GM12891 (cell line): ENCODE data around the gene CDKL5.

ENCODE experiments used
- DNase-seq: peaks from one replicate; pipeline ENCODE4 v3.0.0; 2011; ENCODE audit warnings: low spot score; ENCODE audit not compliant: insufficient read length
- FAIRE-seq: peaks from 2 replicates; lab custom pipeline; 2011; peaks lifted over from hg19 to GRCh38; lab: Jason Lieb, UNC
- PAX5 ChIP-seq: IDR thresholded peaks from 2 replicates; pipeline ENCODE4 v1.6.1; 2011; ENCODE audit warnings: low read length, moderate library complexity, mild to moderate bottlenecking; ENCODE audit not compliant: insufficient read depth, severe bottlenecking
- POLR2A ChIP-seq: IDR thresholded peaks from 2 replicates; pipeline ENCODE4 v1.6.1; 2011; ENCODE audit warnings: low read depth, low read length, control low read depth
- POLR2AphosphoS5 ChIP-seq: IDR thresholded peaks from 2 replicates; pipeline ENCODE4 v1.6.1; 2011; ENCODE audit warnings: low read depth, low read length, control low read depth
- POU2F2 ChIP-seq: IDR thresholded peaks from 2 replicates; pipeline ENCODE4 v1.6.1; 2011; ENCODE audit warnings: low read depth, mild to moderate bottlenecking, control low read depth, low read length, moderate library complexity
- SPI1 ChIP-seq: IDR thresholded peaks from 2 replicates; pipeline ENCODE4 v1.6.1; 2011; ENCODE audit warnings: low read depth, low read length, control low read depth
- TAF1 ChIP-seq: IDR thresholded peaks from 2 replicates; pipeline ENCODE4 v1.6.1; 2011; ENCODE audit warnings: low read depth, low read length, control low read depth

Gene CDKL5

DNA sequence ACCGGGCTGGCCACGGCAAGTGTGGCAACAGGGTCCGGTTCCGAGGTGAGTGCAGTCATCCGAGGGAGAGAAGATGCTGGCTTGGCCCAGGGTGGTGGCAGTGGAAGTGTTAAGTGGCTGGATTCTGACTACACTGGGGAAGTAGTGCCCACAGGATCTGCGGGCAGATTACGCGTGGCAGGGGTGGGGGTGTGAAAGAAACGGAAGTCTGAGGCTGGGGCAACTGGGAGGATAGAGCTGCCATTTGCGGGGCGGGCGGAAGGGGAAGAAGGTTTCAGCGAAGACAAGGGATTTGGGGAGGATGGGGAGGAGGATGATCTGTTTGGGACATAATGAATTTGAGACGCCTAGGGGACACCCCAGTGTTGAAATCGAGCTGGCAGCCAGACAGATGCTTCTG, 241.2 kb downstream of the CDKL5 start:
- TF ChIP-seq TAF1 (no peak), POLR2AphosphoS5 (no peak), PAX5 (no peak), POLR2A (no peak), POU2F2 (no peak), SPI1 (no peak)
- FAIRE-seq (no peak), DNase-seq (no peak)

DNA sequence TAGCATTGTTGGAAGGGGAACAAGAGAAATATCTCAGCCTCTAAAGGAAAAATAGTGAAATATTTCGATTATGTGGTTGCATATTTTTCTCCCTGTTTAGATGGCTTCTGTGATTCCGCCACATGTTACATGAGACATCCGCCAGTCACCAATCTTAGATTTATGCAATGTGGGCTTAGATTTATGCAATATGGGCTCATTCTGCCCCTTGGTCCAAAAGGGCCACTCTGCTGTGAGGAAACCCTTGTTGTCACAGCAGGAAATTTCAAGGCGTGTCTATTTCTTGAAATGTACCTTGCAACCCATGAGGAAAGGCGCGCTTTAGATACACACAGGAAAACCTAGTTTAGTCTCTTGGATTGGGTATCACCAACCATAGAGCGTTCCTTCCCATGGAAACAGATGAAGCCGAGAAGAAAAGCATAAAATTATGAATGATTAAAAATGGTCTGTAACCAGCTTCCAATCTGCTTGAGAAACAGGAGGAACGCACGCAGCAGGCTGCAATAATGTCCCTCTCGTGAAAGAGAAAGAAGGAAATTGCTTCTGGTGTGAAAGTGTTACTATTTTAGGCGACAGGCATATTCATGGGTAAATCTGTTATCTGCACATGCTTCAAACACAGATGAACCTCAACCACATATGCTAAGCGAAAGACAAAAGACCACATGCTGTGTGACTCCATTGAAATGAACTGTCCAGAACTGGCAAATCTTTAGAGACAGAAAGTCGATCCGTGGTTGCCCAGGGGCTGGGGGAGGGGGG, 242.8 kb downstream of the CDKL5 start:
- DNase-seq (no peak), FAIRE-seq (peak; percentile 95)
- TF ChIP-seq SPI1, result no peak
- TF ChIP-seq POLR2A, result no peak
- TF ChIP-seq TAF1, result no peak
- TF ChIP-seq PAX5, result no peak
- TF ChIP-seq POU2F2, result no peak
- no peak for TF ChIP-seq POLR2AphosphoS5

DNA sequence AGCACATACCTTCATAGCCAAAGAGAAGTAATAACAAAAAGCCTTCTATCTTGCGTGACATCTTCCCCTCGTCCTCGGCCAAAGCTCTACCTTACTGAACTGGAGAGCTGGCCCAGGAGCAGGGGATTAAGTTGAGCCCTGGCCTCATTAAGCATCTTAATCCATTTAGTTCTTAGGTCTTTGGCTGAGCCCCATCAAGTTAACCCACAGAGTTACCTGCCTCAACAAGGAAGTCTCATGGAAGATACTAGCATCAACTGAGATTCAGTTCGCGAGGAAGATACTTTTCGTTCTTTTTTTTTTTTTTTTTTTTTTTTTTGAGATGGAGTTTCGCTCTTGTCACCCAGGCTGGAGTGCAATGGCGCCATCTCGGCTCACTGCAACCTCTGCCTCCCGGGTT, 246.6 kb downstream of the CDKL5 start, which contains the start of gene RS1:
TSS of gene RS1 (minus strand) at position 101 of the 400 bp plus-strand sequence. CDS start at position 61, 40 bp downstream.
- TF ChIP-seq SPI1 (no peak), POU2F2 (no peak), POLR2A (no peak), PAX5 (no peak), TAF1 (no peak), POLR2AphosphoS5 (no peak)
- FAIRE-seq, result no peak

DNA sequence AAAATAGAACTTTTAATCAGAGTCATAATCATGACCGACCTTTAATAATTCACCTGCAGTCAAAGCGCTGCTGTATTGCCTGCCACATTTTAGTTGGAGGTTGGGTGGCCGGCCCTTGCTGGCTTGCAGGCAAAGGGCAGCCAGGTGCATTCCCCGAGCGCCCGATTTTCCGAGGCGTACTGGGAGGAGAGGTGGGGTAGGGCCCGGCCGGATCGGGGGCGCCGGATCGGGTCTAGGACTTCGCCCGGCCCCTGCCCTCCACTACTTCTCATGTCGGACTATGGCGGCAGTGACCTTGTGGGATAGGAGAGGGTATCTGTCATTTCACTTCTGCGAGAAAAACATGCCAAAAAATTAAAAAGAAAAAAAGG, 249.0 kb downstream of the CDKL5 start:
- DNase-seq (no peak), FAIRE-seq (peak; percentile 13)
- no peak for TF ChIP-seq SPI1
- TF ChIP-seq POU2F2, result no peak
- TF ChIP-seq TAF1, result no peak
- TF ChIP-seq PAX5, result no peak
- TF ChIP-seq POLR2AphosphoS5, result no peak
- no peak for TF ChIP-seq POLR2A

More for the DNA sequence above, 246.6 kb downstream of the CDKL5 start, which contains the start of gene RS1:
- DNase-seq, result no peak

DNA sequence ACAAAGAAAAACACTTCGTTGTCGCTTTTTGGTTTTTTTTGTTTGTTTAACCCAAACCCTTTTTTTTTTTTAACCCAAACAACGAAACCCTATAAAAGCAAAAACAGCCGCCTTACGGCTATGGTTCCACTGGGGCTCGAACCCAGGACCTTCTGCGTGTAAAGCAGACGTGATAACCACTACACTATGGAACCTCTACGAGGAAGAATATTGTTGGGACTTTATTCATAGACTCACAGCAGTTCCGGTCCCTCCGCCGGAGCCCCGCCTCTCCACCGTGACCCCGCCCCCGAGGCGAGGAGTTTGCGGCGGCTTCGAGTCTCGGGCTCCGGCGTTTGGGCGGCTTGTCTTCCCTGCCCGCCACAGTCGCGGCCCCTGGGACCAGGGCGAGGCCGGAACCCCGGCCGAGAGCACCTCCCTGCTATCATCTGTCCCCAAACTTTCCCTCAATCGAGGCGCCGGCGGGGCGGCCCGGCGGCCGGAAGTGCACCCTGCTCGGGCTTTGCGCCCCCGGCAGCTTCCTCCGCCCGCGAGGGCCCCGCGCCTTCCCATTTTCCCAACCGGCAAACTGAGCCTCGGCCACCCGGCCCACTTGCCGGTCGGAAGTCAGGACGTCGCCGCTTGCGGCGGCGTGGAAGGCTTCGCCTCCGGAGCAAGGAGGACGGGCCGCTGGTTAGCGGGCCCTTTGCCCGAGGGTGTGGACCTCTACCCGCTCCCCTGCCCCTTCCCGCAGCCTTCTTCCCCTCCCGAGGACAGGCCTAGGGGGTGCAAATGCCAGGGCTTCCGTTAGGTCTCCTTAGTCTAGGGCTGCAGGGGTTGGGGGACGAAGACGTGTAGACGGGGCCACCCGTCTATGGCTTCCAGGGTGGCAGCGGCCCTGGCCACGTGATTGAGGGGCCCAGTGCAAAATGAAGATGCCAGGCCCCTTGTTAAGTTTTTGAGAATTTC, 249.7 kb downstream of the CDKL5 start:
- DNase-seq, result peak; percentile 58
- TF ChIP-seq POU2F2, result no peak
- no peak for TF ChIP-seq POLR2AphosphoS5
- TF ChIP-seq TAF1, result 0 out of 2 replicates have a peak, but pooled peaks have one; percentile 21
- FAIRE-seq, result peak; percentile 90

DNA sequence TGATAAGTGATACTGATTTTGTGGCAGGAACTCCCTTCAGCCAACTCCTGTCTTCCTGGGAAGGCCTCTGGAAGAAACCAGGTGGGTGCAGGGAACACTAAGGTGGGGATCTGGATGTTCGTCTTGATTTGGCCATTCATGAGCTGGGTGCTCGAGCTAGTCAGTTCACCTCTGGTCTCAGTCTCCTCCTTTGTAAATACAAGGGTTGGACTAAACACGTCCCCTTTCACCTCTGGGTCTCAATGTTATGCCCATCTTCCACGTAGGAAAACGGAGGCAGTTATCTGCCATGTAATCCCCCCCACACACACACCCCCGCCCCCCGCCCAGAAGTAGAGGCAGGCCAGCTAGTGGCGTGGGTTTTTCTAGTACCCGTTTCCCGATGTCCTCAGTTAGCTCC, 250.6 kb downstream of the CDKL5 start:
- FAIRE-seq, result peak; percentile 80
- DNase-seq, result no peak
- TF ChIP-seq POLR2A (no peak), POLR2AphosphoS5 (no peak), SPI1 (no peak), POU2F2 (no peak), PAX5 (no peak)

DNA sequence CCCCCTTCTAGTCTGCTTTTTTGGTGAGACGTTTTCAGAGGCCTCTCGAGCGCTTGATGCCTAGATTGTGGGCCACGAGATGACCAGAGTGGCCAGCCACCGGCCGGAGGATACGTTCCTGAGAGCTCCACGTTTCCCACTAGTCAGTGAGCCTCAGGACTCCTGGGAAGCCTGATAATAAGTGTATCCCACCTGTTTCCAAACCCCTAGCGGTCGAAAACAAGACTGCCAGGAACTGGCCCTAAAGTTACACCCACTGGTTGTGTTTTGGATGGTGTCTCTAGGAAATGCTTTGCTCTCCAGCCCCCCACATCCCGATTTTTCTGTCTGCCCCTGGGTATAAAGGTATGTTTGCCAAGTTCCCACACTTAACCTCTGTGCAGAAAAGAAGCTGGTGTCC, 251.1 kb downstream of the CDKL5 start:
- FAIRE-seq, result peak; percentile 28
- no peak for DNase-seq
- no peak for TF ChIP-seq PAX5
- TF ChIP-seq TAF1, result no peak
- TF ChIP-seq POLR2A, result no peak
- TF ChIP-seq POU2F2, result no peak
- TF ChIP-seq POLR2AphosphoS5, result no peak
- no peak for TF ChIP-seq SPI1

- TF ChIP-seq POLR2A (no peak), SPI1 (no peak), POLR2AphosphoS5 (no peak), PAX5 (no peak), TAF1 (no peak), POU2F2 (no peak)
- DNase-seq (no peak), FAIRE-seq (peak; percentile 67)
Measured at GRCh38 chrX:18677161-18677869, 251.9 kb downstream of the CDKL5 start.

DNA sequence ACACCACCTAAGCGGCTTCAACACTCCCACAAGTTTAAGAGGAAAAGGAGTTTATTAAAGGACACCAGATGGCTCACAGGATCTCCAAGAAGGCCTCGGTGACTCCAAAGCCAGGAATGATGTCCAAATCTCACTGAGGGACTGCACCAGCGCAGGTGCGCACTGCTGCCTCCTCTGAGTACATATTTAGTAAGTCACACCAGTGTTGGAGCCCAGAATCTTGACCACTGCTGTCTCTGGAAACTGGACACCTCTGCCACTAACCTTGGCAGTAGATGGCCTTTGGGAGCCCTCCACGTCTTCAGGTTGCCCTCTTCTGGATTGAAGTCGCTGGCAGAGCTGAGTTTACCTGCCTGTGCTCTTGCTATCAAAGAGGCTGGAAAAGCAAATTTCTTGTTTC, 256.6 kb downstream of the CDKL5 start:
- FAIRE-seq, result no peak
- TF ChIP-seq SPI1, result no peak
- no peak for TF ChIP-seq POU2F2
- no peak for TF ChIP-seq POLR2AphosphoS5
- no peak for TF ChIP-seq PAX5
- TF ChIP-seq POLR2A, result no peak
- no peak for TF ChIP-seq TAF1
- no peak for DNase-seq
